NOMO-1 treated with dmso at 0.1 percent for 144 hours (cell line): ENCODE data around the gene SDS.

Source experiments
- DNase-seq: peaks from one replicate; lab custom pipeline; 2025; ENCODE audit not compliant: unreplicated experiment; lab: John Stamatoyannopoulos, UW

SDS gene

GRCh38 chr12:113384778-113385177 is 18.9 kb downstream of the SDS start:
- DNase-seq = no peak

- no peak for DNase-seq
Observed at GRCh38 chr12:113382206-113382605, 21.5 kb downstream of the SDS start.

DNA sequence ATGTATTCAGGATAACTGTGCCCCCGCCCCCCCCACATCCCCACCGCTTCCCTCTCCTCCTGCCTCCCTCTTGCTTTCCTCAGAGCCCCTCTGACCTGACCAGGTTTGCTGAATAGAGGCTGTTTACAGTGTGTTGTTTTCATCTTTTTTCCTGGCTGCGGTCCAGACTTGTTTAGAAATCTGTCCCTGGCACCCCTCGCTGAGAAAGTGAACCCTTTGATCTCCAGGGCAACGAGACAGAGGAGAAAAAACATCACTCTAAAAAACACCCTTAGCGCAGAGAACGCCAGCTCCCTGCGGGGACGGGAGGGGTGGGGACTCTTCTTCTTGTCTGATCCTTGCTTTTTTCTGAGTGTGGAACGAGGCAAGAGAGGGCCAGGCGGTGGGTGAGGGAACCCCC is 22.5 kb downstream of the SDS start:
- DNase-seq = no peak

DNA sequence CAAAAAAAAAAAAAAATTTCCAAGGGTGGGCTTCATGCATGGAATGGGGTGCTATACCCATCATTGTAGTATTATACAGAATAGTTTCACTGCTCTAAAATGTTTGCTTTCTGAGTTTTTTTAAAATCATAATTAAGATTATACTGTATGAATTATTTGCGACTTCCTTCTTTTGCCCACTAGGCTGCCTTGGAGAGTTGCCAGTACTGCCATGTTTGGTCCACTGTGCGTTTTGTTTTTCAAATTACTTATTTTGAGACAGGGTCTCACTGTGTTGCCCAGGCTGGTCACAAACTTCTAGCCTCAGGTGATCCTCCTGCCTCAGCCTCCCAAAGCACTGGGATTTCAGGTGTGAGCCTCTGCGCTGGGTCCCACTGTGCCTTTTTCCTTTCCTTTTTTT is 25.4 kb downstream of the SDS start:
- DNase-seq = no peak

DNA sequence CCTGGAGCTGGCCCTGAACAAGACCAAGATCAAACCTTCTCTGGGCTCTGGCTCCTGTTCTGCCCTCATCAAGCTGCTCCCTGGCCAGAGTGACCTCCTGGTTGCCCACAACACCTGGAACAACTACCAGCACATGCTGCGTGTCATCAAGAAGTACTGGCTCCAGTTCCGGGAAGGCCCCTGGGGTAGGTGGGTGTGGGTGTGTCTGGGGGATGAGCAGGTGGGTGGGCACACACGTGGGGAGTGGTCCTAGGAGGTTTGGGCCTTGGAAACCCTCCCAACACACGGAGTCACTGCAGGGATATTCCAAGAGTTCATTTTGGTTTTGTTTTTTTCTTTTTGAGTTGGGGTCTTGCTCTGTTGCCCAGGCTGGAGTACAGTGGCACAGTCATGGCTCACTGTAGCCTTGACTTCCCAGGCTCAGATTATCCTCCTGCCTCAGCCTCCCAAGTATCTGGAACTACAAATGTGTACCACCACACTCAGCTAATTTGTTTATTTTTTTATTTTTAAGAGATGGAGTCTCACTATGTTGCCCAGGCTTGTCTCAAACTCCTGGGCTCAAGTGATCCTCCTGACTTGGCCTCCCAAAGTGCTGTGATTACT is 28.8 kb downstream of the SDS start:
- DNase-seq = no peak

DNA sequence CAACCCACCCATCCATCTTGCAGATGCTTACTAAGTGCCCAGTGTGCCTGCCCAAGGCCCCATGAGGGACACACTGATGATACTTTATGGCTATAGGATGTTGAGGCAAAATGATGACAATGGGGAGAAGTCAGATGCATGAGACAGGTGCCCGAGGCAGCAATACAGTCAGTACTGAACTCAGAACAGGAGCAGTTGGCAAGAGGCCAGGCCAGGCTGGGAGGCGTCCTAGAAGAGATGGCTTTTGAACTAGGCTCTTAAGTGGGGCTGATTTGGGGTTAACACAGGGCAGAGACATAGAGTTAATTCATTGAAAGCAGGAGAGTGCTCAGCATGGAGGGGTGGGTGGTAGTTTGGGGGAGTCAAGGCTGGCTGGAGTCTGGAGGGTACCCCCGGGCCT is 29.7 kb downstream of the SDS start:
- no peak for DNase-seq

GRCh38 chr12:113373440-113373839 is 30.2 kb downstream of the SDS start:
- no peak for DNase-seq

- DNase-seq = no peak
Observed at GRCh38 chr12:113372371-113372770, 31.3 kb downstream of the SDS start.

GRCh38 chr12:113371808-113372207 is 31.9 kb downstream of the SDS start:
- DNase-seq = no peak

DNA sequence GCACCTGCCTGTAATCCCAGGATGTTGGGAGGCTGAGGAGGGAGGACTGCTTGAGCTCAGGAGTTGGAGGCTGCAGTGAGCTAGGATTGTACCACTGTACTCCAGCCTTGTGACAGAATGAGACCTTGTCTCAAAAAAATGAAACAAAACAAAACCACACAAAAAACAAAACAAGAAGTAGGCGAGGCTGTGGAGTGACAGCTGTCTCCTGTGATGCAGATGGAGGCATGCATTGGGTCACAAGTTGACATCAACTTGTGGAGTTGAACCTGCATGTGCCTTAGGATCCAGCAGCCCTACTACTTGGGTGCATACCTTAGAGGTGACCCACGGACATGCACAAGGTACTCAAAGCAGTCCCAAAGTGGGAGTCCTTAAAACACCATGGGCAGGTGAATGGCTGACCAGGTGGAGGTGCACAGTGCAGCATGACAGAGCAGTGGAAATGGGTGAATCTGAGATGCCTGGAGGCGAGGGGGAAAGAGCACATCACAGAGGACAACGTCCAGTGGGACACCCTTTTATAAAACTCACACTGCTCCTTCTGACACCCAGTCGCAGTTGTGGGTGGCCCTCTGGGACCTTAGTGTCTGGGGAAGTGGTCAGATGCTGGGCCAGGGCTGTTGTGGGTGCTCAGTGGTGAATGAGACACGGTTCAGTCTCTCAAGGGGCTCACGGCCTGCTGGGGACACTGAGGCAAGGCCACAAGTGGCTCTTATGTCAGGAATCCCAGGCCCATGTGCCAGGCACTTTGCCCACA is 32.6 kb downstream of the SDS start:
- no peak for DNase-seq

GRCh38 chr12:113369391-113369985 is 34.2 kb downstream of the SDS start:
- no peak for DNase-seq

DNA sequence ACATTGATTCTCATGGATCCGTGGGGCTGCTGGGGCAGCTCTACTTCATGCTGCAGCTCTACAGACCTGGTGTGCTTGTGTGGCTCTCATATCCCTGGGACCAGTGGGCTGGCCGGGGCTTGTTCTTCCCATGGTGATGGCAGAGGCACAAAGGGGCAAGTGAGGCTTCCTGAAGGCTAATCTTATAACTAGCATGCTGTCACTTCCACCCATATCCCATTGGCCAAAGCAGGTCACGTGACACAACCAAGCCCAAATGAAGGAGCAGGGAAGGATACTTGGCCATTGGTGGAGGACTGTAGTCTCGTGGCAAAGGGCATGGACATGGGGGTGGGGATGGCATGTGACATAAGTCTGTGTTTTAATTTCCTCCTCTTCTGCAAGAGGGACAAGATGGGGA is 35.4 kb downstream of the SDS start:
- no peak for DNase-seq

- DNase-seq = no peak
Observed at GRCh38 chr12:113366827-113367226, 36.9 kb downstream of the SDS start.

DNA sequence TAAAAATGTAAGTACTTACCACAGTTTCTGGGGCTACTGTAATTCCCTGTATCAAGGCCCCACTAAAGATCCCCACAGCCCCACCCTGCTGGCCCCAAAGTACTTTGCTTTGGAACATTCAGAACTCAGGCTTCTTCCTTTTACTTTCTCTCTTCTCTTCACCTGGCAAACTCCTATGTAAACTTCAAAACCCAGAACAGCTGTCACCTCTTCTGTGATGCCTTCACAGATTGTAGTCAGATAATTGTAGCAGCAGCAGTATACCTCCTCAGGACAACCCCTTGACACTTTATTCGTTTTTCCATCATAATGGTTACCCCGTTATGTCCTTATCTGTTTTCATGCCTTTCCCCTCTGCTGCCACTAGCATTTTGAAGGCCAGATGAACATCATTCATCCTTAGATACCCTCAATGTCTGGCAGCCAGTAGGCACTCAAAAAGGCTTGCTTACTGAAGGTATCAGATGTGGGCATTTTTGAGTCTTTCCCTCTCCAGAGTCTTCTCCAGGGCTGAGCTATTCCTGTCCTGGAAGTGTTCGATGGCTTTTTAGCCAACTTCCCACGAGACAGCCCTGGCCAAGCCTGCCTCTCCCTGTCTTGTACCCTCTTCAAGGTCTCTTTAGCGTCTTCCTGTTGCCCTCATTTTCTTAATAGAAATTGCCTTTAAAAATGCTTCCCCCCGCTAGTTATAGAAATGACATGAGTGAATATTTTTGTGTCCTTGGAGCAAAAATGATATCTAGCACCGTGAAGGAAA is 37.9 kb downstream of the SDS start:
- DNase-seq = no peak

DNA sequence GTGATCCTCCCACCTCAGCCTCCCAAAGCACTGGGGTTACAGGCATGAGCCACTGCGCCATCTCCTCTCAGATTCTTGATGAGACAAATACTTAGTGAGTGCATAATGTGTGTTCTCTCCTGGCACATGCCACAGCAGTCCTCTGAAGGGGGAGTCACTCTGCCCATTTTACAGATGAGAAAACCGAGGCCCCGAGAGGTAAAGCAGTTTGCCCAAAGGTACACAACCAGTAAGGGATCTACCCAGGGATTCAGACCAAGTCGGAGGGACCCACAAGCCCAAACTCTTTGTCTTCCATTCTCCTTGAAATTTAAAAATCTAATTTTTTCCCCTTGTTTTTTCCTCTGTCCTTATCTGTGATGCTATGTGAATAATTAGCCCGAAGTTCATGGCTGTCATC is 39.0 kb downstream of the SDS start:
- DNase-seq = no peak

DNA sequence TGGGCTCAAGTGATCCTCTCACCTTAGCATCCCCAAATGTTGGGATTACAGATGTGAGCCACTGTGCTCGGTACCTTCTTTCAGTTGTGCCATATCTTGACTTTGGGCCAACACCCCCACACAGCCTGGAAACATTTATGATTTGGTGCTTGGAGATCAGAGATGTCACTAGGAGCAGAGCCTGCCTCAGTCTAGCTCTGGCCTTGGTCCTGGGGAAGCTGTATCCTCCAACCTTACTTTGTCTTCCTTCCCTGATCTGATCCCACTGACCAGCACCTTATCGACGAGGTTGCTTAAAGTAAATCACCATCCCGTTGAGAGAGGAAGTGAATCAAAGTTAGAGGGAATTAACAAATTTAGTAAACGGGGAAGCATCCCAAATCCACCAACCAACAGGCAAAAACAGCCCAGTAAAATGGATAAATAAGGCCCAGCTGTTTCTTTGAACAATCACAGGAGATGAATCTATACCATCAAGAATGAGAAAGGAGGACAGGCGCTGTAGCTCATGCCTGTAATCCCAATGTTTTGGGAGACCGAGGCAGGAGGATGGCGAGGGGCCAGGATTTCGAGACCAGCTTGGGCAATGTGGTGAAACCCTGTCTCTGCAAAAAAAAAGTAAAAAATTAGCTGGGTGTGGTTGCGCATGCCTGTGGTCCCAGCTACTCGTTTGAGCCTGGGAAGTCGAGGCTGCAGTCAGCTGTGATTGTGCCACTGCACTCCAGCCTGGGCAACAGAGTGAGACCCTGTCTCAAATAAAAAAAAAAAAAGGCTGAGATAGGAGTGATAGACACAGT is 41.9 kb downstream of the SDS start:
- no peak for DNase-seq

GRCh38 chr12:113359939-113360748 is 43.5 kb downstream of the SDS start:
- no peak for DNase-seq

GRCh38 chr12:113359133-113359938 is 44.4 kb downstream of the SDS start:
- no peak for DNase-seq

DNA sequence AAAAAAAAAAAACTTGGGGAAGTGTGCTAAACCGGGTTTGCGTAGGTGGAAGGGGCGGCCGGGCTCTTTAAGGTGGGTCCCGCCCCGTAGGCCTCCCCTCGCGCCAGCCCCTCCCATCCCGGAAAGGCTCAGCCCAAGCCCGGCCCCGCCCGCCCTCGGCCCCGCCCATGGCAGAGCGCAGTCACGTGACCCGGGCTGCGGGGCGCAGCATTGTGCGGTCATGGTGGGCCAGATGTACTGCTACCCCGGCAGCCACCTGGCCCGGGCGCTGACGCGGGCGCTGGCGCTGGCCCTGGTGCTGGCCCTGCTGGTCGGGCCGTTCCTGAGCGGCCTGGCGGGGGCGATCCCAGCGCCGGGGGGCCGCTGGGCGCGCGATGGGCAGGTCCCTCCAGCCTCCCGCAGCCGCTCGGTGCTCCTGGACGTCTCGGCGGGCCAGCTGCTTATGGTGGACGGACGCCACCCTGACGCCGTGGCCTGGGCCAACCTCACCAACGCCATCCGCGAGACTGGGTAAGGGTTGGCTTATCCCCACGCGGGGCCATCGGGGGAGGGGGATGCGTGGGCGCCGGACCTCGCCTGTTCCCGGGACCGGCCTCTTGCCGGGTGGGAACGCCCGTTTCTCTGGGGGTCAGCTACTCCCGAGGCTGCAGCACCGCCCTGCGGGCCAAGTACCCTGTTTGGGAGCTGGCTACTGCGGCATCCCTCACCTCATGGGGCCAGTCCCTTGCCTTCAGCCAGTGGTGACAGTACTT is 45.1 kb downstream of the SDS start, which contains the start of gene PLBD2:
TSS of gene PLBD2 (plus strand) at position 207 of the 752 bp plus-strand sequence. CDS start at position 221, 14 bp downstream.
- peak; percentile 94 for DNase-seq
